Activated CD4-positive, alpha-beta T cell treated with anti-CD3 and anti-CD28 coated beads, Interleukin-2, amount 50 U/mL, for 1 hour (primary cell): ENCODE data around the gene GH2.
"Not testable (repeated sequence)": the region's sequence is repeated elsewhere in the genome, so short reads cannot be mapped to it uniquely, and the experiment has no call there.

Source experiments
- DNase-seq: peaks from one replicate; pipeline ENCODE4 v3.0.0-alpha.2; 2020

The GH2 gene

GRCh38 chr17:63871646-63872365 is 9.9 kb downstream of the GH2 start:
- DNase-seq: not testable (repeated sequence)

GRCh38 chr17:63870292-63870665 is 11.5 kb downstream of the GH2 start:
- not testable (repeated sequence) for DNase-seq

GRCh38 chr17:63869491-63870291 is 12.1 kb downstream of the GH2 start:
- DNase-seq: not testable (repeated sequence)

- DNase-seq: not testable (repeated sequence)
Measured at GRCh38 chr17:63866625-63867024, 15.1 kb downstream of the GH2 start.

GRCh38 chr17:63859257-63859656 is 22.5 kb downstream of the GH2 start:
- no peak for DNase-seq

- not testable (repeated sequence) for DNase-seq
Measured at GRCh38 chr17:63856425-63856824, 25.3 kb downstream of the GH2 start.

- DNase-seq: no peak
Measured at GRCh38 chr17:63855185-63855584, 26.6 kb downstream of the GH2 start.

GRCh38 chr17:63854709-63855108 is 27.0 kb downstream of the GH2 start:
- no peak for DNase-seq

- no peak for DNase-seq
Measured at GRCh38 chr17:63853260-63853659, 28.5 kb downstream of the GH2 start.

- no peak for DNase-seq
Measured at GRCh38 chr17:63850401-63850800, 31.3 kb downstream of the GH2 start.

- peak; percentile 97 for DNase-seq
Measured at GRCh38 chr17:63848834-63849689, 32.7 kb downstream of the GH2 start.

- no peak for DNase-seq
Measured at GRCh38 chr17:63847525-63848249, 34.1 kb downstream of the GH2 start.

GRCh38 chr17:63845509-63845908 is 36.2 kb downstream of the GH2 start:
- no peak for DNase-seq

- no peak for DNase-seq
Measured at GRCh38 chr17:63843910-63844677, 37.6 kb downstream of the GH2 start.

GRCh38 chr17:63843387-63843888 is 38.3 kb downstream of the GH2 start:
- DNase-seq: peak; percentile 18

GRCh38 chr17:63842540-63843386 is 39.0 kb downstream of the GH2 start, which contains the start of gene SMARCD2:
Gene SMARCD2, minus strand, starts transcription at chr17:63842685. Its CDS starts 11 bp downstream, at chr17:63842674.
- peak; percentile 99 for DNase-seq

- no peak for DNase-seq
Measured at GRCh38 chr17:63842173-63842539, 39.6 kb downstream of the GH2 start.

- no peak for DNase-seq
Measured at GRCh38 chr17:63841350-63842172, 40.2 kb downstream of the GH2 start.

- DNase-seq: no peak
Measured at GRCh38 chr17:63840591-63841349, 41.0 kb downstream of the GH2 start.
